COLO668 (cell line): ENCODE measurements around the gene GAPVD1.
"Not testable (repeated sequence)": the region's sequence is repeated elsewhere in the genome, so short reads cannot be mapped to it uniquely, and the experiment has no call there.

ENCODE experiments used
- DNase-seq: peaks from one replicate; lab custom pipeline; 2025; ENCODE audit not compliant: unreplicated experiment; lab: John Stamatoyannopoulos, UW

Gene GAPVD1

GRCh38 chr9:125366676-125367075, 105.0 kb downstream of the GAPVD1 start:
- DNase-seq = no peak

GRCh38 chr9:125370786-125371185, 109.2 kb downstream of the GAPVD1 start:
- DNase-seq = no peak

- DNase-seq = no peak
Measured at GRCh38 chr9:125372441-125373226, 111.0 kb downstream of the GAPVD1 start.

- DNase-seq = peak; percentile 67
Measured at GRCh38 chr9:125374443-125375309, 113.0 kb downstream of the GAPVD1 start.

GRCh38 chr9:125375820-125376219, 114.2 kb downstream of the GAPVD1 start:
- no peak for DNase-seq

- no peak for DNase-seq
Measured at GRCh38 chr9:125376261-125377226, 114.9 kb downstream of the GAPVD1 start.

GRCh38 chr9:125377584-125378250, 116.1 kb downstream of the GAPVD1 start:
- DNase-seq = no peak

- DNase-seq = no peak
Measured at GRCh38 chr9:125378778-125379177, 117.2 kb downstream of the GAPVD1 start.

- no peak for DNase-seq
Measured at GRCh38 chr9:125379208-125379607, 117.6 kb downstream of the GAPVD1 start.

- no peak for DNase-seq
Measured at GRCh38 chr9:125380406-125380805, 118.8 kb downstream of the GAPVD1 start.

GRCh38 chr9:125387861-125388524, 126.4 kb downstream of the GAPVD1 start:
- no peak for DNase-seq

- no peak for DNase-seq
Measured at GRCh38 chr9:125388978-125389377, 127.4 kb downstream of the GAPVD1 start.

GRCh38 chr9:125391704-125392103, 130.1 kb downstream of the GAPVD1 start:
- DNase-seq = no peak

- DNase-seq = no peak
Measured at GRCh38 chr9:125393426-125393825, 131.8 kb downstream of the GAPVD1 start.

- no peak for DNase-seq
Measured at GRCh38 chr9:125396799-125397198, 135.2 kb downstream of the GAPVD1 start.

GRCh38 chr9:125397736-125398135, 136.1 kb downstream of the GAPVD1 start:
- no peak for DNase-seq

- DNase-seq = no peak
Measured at GRCh38 chr9:125398243-125398642, 136.6 kb downstream of the GAPVD1 start.

- no peak for DNase-seq
Measured at GRCh38 chr9:125399165-125399564, 137.5 kb downstream of the GAPVD1 start.

- DNase-seq = no peak
Measured at GRCh38 chr9:125399666-125400065, 138.0 kb downstream of the GAPVD1 start.

- DNase-seq = not testable (repeated sequence)
Measured at GRCh38 chr9:125400232-125400631, 138.6 kb downstream of the GAPVD1 start.
